Vagina (tissue), 2 donors: ENCODE results near the gene SLC19A1.

Experiments
- CTCF ChIP-seq, 3 experiments: fragments of 450-650 bp in 2 of 3; fragments of 200-600 bp in 1 of 3; sonication (generic) in 1 of 3; IDR thresholded peaks; one replicate each; pipeline ENCODE4 v1.5.1; 2017 to 2019; ENCODE audit warnings: antibody characterized with exemption in 3 of 3, mild to moderate bottlenecking in 2 of 3, moderate library complexity in 2 of 3
- POLR2A ChIP-seq, 2 donors: fragments of 450-650 bp; IDR thresholded peaks; one replicate each; pipeline ENCODE4 v1.6.1; 2017; ENCODE audit warnings: antibody characterized with exemption in 2 of 2, mild to moderate bottlenecking in 2 of 2, moderate library complexity in 2 of 2

GRCh38 chr21:45449658-45450422, 92.4 kb downstream of the SLC19A1 start:
- no peak for TF ChIP-seq POLR2A (IDR thresholded peaks at IDR 0.05)
- no peak for TF ChIP-seq CTCF (IDR thresholded peaks at IDR 0.05)
